HG03439 (cell line): ENCODE measurements around the gene DLGAP3.

Experiments
- ATAC-seq: cut with Tn5 transposase; IDR thresholded peaks from one replicate; pipeline ENCODE4 v1.9.1; 2021; ENCODE audit warnings: mild to moderate bottlenecking, moderate library complexity; ENCODE audit not compliant: unreplicated experiment

Gene DLGAP3

GRCh38 chr1:34929853-34930701, 627 bp upstream of the DLGAP3 start:
- ATAC-seq: no peak

- no peak for ATAC-seq
These were observed 552 bp downstream of the DLGAP3 start for GRCh38 chr1:34928699-34929496.

GRCh38 chr1:34928066-34928696, 1.3 kb downstream of the DLGAP3 start:
- no peak for ATAC-seq

GRCh38 chr1:34927316-34927715, 2.1 kb downstream of the DLGAP3 start:
- ATAC-seq: no peak

- no peak for ATAC-seq
These were observed 2.6 kb downstream of the DLGAP3 start for GRCh38 chr1:34926894-34927293.

- no peak for ATAC-seq
These were observed 3.3 kb downstream of the DLGAP3 start for GRCh38 chr1:34926156-34926555.

GRCh38 chr1:34925730-34926129, 3.7 kb downstream of the DLGAP3 start:
- no peak for ATAC-seq

GRCh38 chr1:34924759-34925555, 4.5 kb downstream of the DLGAP3 start:
- no peak for ATAC-seq

GRCh38 chr1:34923490-34923889, 6.0 kb downstream of the DLGAP3 start:
- ATAC-seq: no peak

GRCh38 chr1:34918977-34919561, 10.4 kb downstream of the DLGAP3 start:
- ATAC-seq: no peak

- no peak for ATAC-seq
These were observed 11.0 kb downstream of the DLGAP3 start for GRCh38 chr1:34918386-34918976.

- ATAC-seq: no peak
These were observed 12.4 kb downstream of the DLGAP3 start for GRCh38 chr1:34917017-34917416.

- no peak for ATAC-seq
These were observed 13.3 kb downstream of the DLGAP3 start for GRCh38 chr1:34916104-34916503.

GRCh38 chr1:34915521-34915920, 13.9 kb downstream of the DLGAP3 start:
- ATAC-seq: no peak

- ATAC-seq: no peak
These were observed 14.5 kb downstream of the DLGAP3 start for GRCh38 chr1:34914958-34915357.

GRCh38 chr1:34911465-34911864, 18.0 kb downstream of the DLGAP3 start:
- ATAC-seq: no peak

GRCh38 chr1:34910425-34910824, 19.0 kb downstream of the DLGAP3 start:
- ATAC-seq: no peak

GRCh38 chr1:34908369-34908768, 21.1 kb downstream of the DLGAP3 start:
- no peak for ATAC-seq

GRCh38 chr1:34907487-34908090, 21.9 kb downstream of the DLGAP3 start:
- ATAC-seq: no peak

- no peak for ATAC-seq
These were observed 22.7 kb downstream of the DLGAP3 start for GRCh38 chr1:34906756-34907155.
